NCI-H2081 (cell line): Measurements from ENCODE around the gene VAT1L.

Source experiments
- DNase-seq, 2 experiments: peaks; one replicate each; lab custom pipeline; 2025; lab: John Stamatoyannopoulos, UW

VAT1L gene

DNA sequence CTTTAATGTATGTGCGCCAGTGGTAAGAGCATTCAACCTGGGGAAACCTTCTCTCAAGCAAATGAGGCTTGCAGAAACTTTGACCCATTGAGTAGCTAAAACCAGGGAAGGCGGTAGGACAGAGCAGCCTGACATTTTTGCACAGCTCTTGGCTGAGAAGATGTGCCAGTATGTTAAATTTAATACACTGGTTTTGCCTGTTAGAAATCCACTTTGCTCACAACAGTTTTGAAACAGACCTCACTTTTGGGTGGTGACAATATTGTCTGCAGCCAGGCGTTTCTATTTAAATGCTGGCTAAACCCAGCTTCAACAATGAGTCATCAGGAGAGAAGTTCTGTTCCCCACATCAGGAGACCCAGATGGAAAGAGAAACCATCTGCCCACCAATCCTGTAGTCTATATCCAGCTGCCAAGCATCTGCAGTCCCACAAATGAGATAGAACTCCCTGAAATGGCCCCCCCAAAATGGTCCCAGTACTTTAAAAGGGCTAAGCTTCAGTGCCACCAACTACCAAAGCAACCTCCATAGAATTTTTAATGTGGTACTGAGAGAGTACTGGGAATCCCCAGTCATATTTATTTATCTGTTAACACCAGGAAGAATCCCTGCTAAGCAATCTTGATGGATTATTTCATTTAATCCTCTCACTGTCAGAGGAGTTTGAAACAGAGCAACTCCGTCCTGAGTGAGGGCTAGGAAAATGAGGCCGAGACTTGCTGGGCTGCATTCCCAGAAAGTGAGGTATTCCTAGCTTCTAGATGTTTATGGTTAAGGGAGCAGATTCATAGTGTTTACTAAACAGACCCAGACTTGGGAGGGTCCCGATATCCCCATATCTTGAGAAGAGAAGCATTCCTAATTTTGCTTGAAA lies 205.0 kb downstream of the VAT1L start:
- DNase-seq, result no peak

- DNase-seq, result no peak
These were observed 207.6 kb downstream of the VAT1L start for GRCh38 chr16:77995843-77996455.

DNA sequence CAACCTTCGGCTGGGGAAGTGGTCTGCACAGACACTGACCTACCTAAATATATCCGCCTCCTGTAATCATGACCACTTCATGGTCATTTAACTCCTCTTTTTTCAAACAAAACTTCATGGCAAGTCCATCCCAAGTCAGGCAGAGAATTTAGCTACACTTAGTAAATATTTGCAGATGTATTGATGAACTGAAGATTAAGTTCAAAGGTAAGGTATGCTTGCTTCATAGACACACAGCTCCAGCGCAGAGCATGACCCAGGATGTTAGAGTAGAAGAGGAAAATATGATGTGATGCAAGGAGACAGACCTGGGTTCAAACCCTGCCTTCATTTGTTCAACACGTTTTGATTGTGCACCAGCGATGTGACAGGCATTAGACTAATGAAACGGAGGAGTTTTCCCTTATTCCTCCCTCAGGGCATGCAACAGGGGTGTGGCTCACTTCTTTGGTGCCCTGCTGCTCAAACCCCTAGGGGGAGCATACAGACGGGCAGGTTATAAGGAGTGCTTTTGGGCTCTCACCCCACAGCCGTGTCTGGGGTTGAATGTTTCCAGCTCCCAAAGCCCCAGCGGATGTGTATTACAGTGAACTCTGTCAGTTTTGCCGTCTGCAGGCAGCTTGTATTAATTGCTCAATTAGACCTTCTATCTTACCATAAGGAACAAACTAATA lies 210.1 kb downstream of the VAT1L start:
- no peak for DNase-seq

DNA sequence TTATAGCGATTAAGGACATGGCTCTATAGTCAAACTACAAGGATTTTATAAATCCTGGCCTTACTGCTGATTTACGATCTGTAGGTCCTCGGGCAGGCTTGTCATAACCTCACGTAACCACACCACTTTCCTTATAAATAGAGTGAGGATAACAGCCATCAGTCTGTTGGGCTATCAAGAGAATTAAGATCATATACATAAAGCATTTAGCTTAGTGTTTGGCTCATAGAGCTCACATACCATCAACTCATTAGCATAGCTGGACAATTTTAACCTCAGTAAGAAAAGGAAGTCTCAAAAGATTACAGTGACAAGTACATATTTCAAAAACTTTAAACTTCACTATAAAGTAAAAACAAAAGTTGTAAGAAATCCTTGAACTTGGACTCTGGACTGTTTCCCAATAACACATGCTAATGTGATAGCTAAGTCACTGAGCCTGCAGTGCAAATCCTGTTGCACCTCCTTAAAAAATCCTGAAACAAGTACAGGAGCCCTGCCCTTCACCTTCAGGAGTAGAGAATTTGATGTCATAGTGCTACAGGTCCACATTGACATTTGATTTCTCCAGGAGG lies 213.2 kb downstream of the VAT1L start:
- no peak for DNase-seq

- DNase-seq, result peak; percentile 78 to 88
These were observed 214.7 kb downstream of the VAT1L start for GRCh38 chr16:78002915-78003538.

DNA sequence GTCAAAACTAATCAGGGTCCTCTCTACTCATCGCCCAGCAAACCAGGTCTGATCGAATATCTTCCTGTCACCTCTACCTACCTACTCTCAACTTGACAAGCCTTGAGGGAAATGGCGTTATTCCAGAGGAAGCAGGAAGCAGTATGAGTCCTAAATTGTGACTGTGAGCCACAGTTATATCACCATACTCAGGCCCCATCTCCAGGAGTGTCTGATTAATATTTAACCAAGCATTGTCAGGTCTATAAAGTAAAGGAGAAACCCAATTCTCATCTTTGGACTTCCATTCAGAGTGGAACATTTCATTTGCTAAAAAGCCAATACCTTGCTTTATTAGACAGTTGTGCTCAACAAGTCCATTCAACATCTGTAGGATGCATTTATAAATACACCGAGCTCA lies 216.2 kb downstream of the VAT1L start:
- DNase-seq, result no peak

DNA sequence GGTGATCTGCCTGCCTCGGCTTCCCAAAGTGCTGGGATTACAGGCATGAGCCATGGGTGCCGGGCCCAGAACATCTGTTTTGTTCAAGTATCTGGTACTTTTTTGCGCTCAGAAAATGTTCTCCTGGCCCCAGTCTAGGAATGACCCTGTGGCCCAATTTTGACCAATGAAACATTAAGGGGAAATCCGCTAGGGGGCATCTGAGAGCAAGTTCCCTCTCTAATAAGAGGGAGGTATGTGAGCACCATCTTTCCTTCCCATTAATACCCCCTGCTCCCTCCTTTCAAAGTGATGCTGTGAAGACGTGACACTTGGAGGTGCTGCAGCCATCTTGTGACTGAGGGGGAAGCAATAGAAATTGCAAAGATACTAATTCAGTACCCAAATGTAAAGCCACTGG lies 217.5 kb downstream of the VAT1L start:
- peak in 1 of 2 experiments; percentile 1 for DNase-seq

- no peak for DNase-seq
These were observed 218.8 kb downstream of the VAT1L start for GRCh38 chr16:78007121-78007520.

DNA sequence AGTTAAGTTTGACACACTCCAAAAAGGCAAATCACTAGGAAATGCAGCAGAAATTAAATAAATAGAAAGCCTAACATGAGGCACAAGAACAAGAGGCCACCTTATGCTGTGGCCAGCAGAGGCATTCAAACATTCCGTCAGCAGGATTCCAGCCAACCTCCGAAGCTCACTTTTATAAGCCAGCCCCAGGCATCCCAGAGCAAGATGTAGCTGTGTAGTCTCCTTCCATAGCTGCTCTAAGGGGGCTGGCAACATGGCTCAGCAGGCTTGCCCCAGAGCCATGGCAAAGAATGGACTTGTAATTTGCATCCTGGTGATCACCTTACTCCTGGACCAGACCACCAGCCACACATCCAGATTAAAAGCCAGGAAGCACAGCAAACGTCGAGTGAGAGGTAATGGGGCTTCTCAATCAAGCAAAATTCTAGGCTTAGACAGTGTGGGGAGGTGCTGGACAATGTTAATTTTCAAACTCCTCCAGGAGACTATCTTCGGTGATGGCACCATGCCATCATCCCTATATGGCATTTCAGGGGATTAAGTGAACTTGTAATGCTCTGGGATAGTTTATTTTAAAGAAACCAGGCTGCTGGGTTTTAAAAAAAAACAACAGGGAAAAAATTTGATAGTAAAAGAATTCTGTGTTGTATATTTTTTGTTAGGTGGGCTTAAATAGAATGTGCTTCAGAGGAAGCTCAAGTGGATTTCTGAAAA lies 234.1 kb downstream of the VAT1L start, which contains the start of gene CLEC3A:
TSS of gene CLEC3A (plus strand) at position 202 of the 714 bp plus-strand sequence. CDS start at position 281, 79 bp downstream.
- no peak for DNase-seq

DNA sequence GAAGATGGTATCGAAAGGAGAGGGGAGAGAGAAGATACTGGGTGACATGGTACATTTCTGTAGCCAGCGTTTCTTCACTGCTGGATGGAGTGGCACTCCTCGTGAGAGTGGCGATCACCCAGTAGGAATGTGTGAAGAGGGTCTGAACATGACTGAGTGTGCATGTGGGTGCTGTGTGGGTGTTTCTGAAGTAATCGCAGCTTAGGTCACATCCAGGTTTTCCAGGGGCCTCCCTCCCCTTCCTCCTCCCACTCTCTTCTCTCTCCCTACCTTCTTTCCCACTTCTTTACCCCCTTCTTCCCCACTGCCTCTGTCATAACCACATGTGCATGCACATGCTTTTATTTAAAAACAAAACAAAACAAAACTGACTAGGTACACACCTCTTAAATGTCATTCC lies 235.8 kb downstream of the VAT1L start:
- no peak for DNase-seq

GRCh38 chr16:78025631-78026030 lies 237.3 kb downstream of the VAT1L start:
- no peak for DNase-seq

DNA sequence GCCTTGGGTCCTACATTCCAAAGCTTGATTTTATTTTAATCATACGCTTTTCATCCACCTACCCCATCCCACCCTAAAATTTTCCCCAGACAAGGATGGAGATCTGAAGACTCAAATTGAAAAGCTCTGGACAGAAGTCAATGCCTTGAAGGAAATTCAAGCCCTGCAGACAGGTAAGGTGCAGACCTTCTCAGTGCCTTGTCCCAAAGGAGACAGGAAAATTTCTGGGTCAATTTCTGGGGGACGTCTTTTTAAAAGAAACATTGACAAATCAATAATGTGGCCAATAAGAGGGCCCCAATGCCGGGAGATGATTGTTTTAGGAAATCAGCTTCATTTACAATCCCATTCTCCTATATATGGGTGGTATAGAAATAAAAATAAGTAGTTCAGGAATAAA lies 239.7 kb downstream of the VAT1L start:
- no peak for DNase-seq
